ENCODE measurements around the gene AADACL2.
"Not testable (repeated sequence)": the region's sequence is repeated elsewhere in the genome, so short reads cannot be mapped to it uniquely, and the experiment has no call there.

The AADACL2 gene

GRCh38 chr3:151775314-151776258 is 41.9 kb downstream of the AADACL2 start:
- DNase-seq (ENCODE audit: extremely low spot score) = no peak
- ChIA-PET POLR2A (no interaction called here), CTCF (no interaction called here)
- TF ChIP-seq, protein P1, sequence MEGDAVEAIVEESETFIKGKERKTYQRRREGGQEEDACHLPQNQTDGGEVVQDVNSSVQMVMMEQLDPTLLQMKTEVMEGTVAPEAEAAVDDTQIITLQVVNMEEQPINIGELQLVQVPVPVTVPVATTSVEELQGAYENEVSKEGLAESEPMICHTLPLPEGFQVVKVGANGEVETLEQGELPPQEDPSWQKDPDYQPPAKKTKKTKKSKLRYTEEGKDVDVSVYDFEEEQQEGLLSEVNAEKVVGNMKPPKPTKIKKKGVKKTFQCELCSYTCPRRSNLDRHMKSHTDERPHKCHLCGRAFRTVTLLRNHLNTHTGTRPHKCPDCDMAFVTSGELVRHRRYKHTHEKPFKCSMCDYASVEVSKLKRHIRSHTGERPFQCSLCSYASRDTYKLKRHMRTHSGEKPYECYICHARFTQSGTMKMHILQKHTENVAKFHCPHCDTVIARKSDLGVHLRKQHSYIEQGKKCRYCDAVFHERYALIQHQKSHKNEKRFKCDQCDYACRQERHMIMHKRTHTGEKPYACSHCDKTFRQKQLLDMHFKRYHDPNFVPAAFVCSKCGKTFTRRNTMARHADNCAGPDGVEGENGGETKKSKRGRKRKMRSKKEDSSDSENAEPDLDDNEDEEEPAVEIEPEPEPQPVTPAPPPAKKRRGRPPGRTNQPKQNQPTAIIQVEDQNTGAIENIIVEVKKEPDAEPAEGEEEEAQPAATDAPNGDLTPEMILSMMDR (IDR thresholded peaks at IDR 0.05; ENCODE audit: control extremely low read depth, extremely low read depth, low read depth, missing control alignments) = no peak

DNA sequence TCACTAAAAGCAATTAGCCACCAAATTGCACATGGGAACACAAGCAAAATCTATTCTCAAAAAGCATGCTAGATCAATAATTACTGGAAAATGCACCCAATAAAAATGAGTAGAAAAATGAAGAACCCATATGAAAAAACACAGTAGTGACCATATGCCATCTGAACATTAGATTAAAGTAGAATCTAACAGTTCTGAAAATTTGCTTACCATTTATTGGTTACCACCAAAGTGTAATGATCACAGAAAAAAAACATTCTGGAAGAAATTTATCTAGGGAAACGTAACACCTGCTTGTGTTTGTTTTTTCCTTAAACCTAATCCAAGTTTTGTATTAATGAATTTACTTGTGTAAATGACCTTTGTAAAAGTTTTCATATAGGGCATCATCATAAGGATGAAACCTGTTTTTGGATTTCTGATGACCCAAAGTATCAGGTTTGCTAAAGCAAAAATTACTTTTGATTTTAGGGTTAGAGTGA is 42.6 kb downstream of the AADACL2 start:
- ChIA-PET POLR2A (no interaction called here), CTCF (interaction anchor here (1.2 kb wide), 1 partner anchor 18 kb away, joined by 3 read pairs; no protein-coding TSS in a partner anchor)

GRCh38 chr3:151777880-151778279 is 44.2 kb downstream of the AADACL2 start:
- CTCF ChIA-PET = no interaction called here
- DNase-seq (ENCODE audit: extremely low spot score) = no peak
- TF ChIP-seq, protein P1 (IDR thresholded peaks at IDR 0.05; ENCODE audit: control extremely low read depth, extremely low read depth, low read depth, missing control alignments) = no peak
- POLR2A ChIA-PET = no interaction called here

More for the DNA sequence above, 42.6 kb downstream of the AADACL2 start:
- TF ChIP-seq, protein P1 (IDR thresholded peaks at IDR 0.05; ENCODE audit: control extremely low read depth, extremely low read depth, low read depth, missing control alignments) = no peak
- DNase-seq (ENCODE audit: extremely low spot score) = no peak

- CTCF ChIA-PET = interaction anchor here (0.8 to 1.0 kb wide), 2 partner anchors 16 to 310 kb away, joined by 3 read pairs; no protein-coding TSS in a partner anchor
- POLR2A ChIA-PET = no interaction called here
- no peak for DNase-seq (ENCODE audit: extremely low spot score)
- TF ChIP-seq, protein P1 (IDR thresholded peaks at IDR 0.05; ENCODE audit: control extremely low read depth, extremely low read depth, low read depth, missing control alignments) = no peak
Observed at GRCh38 chr3:151787626-151788025, 53.9 kb downstream of the AADACL2 start.

DNA sequence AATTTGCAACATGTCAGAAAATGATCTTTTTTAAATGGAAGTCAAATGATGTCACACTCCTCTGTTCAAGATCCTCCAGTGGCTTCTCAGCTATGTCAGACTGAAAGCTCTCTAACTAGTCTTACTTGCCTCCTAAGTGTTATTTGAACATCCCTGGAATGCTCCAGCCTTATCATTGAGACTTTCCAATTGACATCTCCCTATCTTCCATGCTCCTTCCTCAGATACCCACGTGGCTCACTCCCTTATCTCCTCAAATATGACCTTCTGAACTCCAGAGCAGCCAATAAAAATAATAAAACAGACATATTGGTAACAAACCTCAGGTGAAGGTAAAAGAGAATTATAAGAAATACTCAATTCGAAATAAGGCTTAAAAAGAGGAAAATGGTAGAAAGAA is 54.7 kb downstream of the AADACL2 start:
- ChIA-PET POLR2A (no interaction called here), CTCF (no interaction called here)
- TF ChIP-seq, protein P1 (IDR thresholded peaks at IDR 0.05; ENCODE audit: control extremely low read depth, extremely low read depth, low read depth, missing control alignments) = no peak
- DNase-seq (ENCODE audit: extremely low spot score) = no peak

- ChIA-PET POLR2A (no interaction called here), CTCF (interaction anchor here (1.2 kb wide), 2 partner anchors 11 to 52 kb away, joined by 3 to 4 read pairs; no protein-coding TSS in a partner anchor)
- TF ChIP-seq, protein P1 (IDR thresholded peaks at IDR 0.05; ENCODE audit: control extremely low read depth, extremely low read depth, low read depth, missing control alignments) = no peak
- DNase-seq (ENCODE audit: extremely low spot score) = no peak
Observed at GRCh38 chr3:151789853-151790463, 56.2 kb downstream of the AADACL2 start.

DNA sequence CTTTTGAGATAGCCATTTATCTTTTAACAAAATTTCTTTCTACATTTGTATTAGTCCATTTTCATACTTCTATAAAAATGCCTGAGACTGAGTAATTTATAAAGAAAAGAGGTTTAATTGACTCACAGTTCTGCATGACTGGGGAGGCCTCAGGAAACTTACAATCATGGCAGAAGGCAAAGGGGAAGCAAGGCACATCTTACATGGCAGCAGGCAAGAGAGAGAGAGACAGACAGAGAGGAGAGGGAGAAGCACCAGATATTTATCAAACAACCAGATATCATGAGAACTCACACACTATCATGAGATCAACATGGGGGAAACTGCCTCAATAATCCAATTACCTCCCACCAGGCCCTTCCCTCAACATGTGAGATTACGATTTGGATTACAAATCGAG is 57.0 kb downstream of the AADACL2 start:
- CTCF ChIA-PET; POLR2A ChIA-PET; DNase-seq (ENCODE audit: extremely low spot score): not testable (repeated sequence)
